HT-29 (cell line): ENCODE results near the gene CLMN. TPM values are rescaled to one million over a fixed set of nuclear protein-coding genes. Genes with fewer than 3 reads are reported as not detected.

Experiments used
- DNase-seq: peaks from one replicate; pipeline ENCODE4 v3.0.0-alpha.2; 2015; ENCODE audit warnings: low spot score
- total RNA-seq: library from RNA; depleted of rRNA; stranded (reverse); fragments of >200 nt; shearing (Covaris generic); gene quantifications from 2 replicates; pipeline ENCODE4 v1.2.3, GENCODE V29; 2014; rRNA removed

Gene CLMN
- 4.4 and 5.3 TPM in 2 replicates for total RNA-seq

GRCh38 chr14:95319312-95320077 lies at the start of gene CLMN:
Gene CLMN (minus strand): TSS chr14:95319908. CDS start chr14:95319792, 116 bp downstream.
- no peak for DNase-seq

GRCh38 chr14:95365401-95365800 lies 45.7 kb upstream of the CLMN start:
- DNase-seq = no peak

- no peak for DNase-seq
Observed at GRCh38 chr14:95364481-95365209, 44.9 kb upstream of the CLMN start.

- no peak for DNase-seq
Observed at GRCh38 chr14:95363468-95363954, 43.8 kb upstream of the CLMN start.

GRCh38 chr14:95362138-95362494 lies 42.4 kb upstream of the CLMN start:
- DNase-seq = no peak

GRCh38 chr14:95361373-95362137 lies 41.8 kb upstream of the CLMN start:
- DNase-seq = peak; percentile 25

GRCh38 chr14:95360828-95361227 lies 41.1 kb upstream of the CLMN start:
- DNase-seq = no peak

- DNase-seq = no peak
Observed at GRCh38 chr14:95359994-95360826, 40.5 kb upstream of the CLMN start.

GRCh38 chr14:95356245-95356869 lies 36.6 kb upstream of the CLMN start:
- DNase-seq = no peak

- no peak for DNase-seq
Observed at GRCh38 chr14:95355422-95355821, 35.7 kb upstream of the CLMN start.

GRCh38 chr14:95354834-95355233 lies 35.1 kb upstream of the CLMN start:
- DNase-seq = no peak

- DNase-seq = no peak
Observed at GRCh38 chr14:95353664-95354063, 34.0 kb upstream of the CLMN start.

- DNase-seq = no peak
Observed at GRCh38 chr14:95353007-95353406, 33.3 kb upstream of the CLMN start.

- no peak for DNase-seq
Observed at GRCh38 chr14:95352481-95352880, 32.8 kb upstream of the CLMN start.

GRCh38 chr14:95349241-95349640 lies 29.5 kb upstream of the CLMN start:
- no peak for DNase-seq

GRCh38 chr14:95348395-95349080 lies 28.8 kb upstream of the CLMN start:
- DNase-seq = no peak

GRCh38 chr14:95346820-95347219 lies 27.1 kb upstream of the CLMN start:
- DNase-seq = no peak

GRCh38 chr14:95346266-95346665 lies 26.6 kb upstream of the CLMN start:
- DNase-seq = no peak

GRCh38 chr14:95345032-95345431 lies 25.3 kb upstream of the CLMN start:
- no peak for DNase-seq

GRCh38 chr14:95344536-95344935 lies 24.8 kb upstream of the CLMN start:
- DNase-seq = no peak
